ENCODE data around the gene BDKRB2.

Gene BDKRB2

GRCh38 chr14:96197969-96198368 is 6.7 kb upstream of the BDKRB2 start:
- no peak for TF ChIP-seq POLR2A (IDR thresholded peaks at IDR 0.05; ENCODE audit: low read length)
- TF ChIP-seq GATA1 (IDR thresholded peaks at IDR 0.05; ENCODE audit: low read depth, low read length): no peak
- no peak for DNase-seq

- TF ChIP-seq GATA1 (IDR thresholded peaks at IDR 0.05; ENCODE audit: low read depth, low read length) (no peak), POLR2A (IDR thresholded peaks at IDR 0.05; ENCODE audit: low read length) (no peak)
- no peak for DNase-seq
Observed at GRCh38 chr14:96198430-96199130, 6.1 kb upstream of the BDKRB2 start.

GRCh38 chr14:96201157-96201556 is 3.5 kb upstream of the BDKRB2 start:
- no peak for TF ChIP-seq GATA1 (IDR thresholded peaks at IDR 0.05; ENCODE audit: low read depth, low read length)
- no peak for TF ChIP-seq POLR2A (IDR thresholded peaks at IDR 0.05; ENCODE audit: low read length)
- no peak for DNase-seq

GRCh38 chr14:96201965-96202364 is 2.7 kb upstream of the BDKRB2 start:
- TF ChIP-seq GATA1 (IDR thresholded peaks at IDR 0.05; ENCODE audit: low read depth, low read length) (no peak), POLR2A (IDR thresholded peaks at IDR 0.05; ENCODE audit: low read length) (no peak)
- no peak for DNase-seq

GRCh38 chr14:96202441-96203094 is 2.1 kb upstream of the BDKRB2 start:
- TF ChIP-seq GATA1 (IDR thresholded peaks at IDR 0.05; ENCODE audit: low read depth, low read length): no peak
- TF ChIP-seq POLR2A (IDR thresholded peaks at IDR 0.05; ENCODE audit: low read length): no peak
- no peak for DNase-seq

GRCh38 chr14:96203116-96203515 is 1.5 kb upstream of the BDKRB2 start:
- TF ChIP-seq GATA1 (IDR thresholded peaks at IDR 0.05; ENCODE audit: low read depth, low read length) (no peak), POLR2A (IDR thresholded peaks at IDR 0.05; ENCODE audit: low read length) (no peak)
- DNase-seq: no peak

- DNase-seq: no peak
- TF ChIP-seq POLR2A (IDR thresholded peaks at IDR 0.05; ENCODE audit: low read length) (no peak), GATA1 (IDR thresholded peaks at IDR 0.05; ENCODE audit: low read depth, low read length) (no peak)
Observed at GRCh38 chr14:96203635-96204034, 1.0 kb upstream of the BDKRB2 start.

- TF ChIP-seq POLR2A (IDR thresholded peaks at IDR 0.05; ENCODE audit: low read length): no peak
- TF ChIP-seq GATA1 (IDR thresholded peaks at IDR 0.05; ENCODE audit: low read depth, low read length): no peak
- no peak for DNase-seq
Observed at GRCh38 chr14:96205059-96205977, 679 bp downstream of the BDKRB2 start.

GRCh38 chr14:96205978-96206360 is 1.3 kb downstream of the BDKRB2 start:
- no peak for TF ChIP-seq POLR2A (IDR thresholded peaks at IDR 0.05; ENCODE audit: low read length)
- TF ChIP-seq GATA1 (IDR thresholded peaks at IDR 0.05; ENCODE audit: low read depth, low read length): no peak

GRCh38 chr14:96206461-96206860 is 1.8 kb downstream of the BDKRB2 start:
- no peak for TF ChIP-seq POLR2A (IDR thresholded peaks at IDR 0.05; ENCODE audit: low read length)
- TF ChIP-seq GATA1 (IDR thresholded peaks at IDR 0.05; ENCODE audit: low read depth, low read length): no peak
- DNase-seq: no peak

More at GRCh38 chr14:96205978-96206360, 1.3 kb downstream of the BDKRB2 start:
- DNase-seq: no peak

- DNase-seq: no peak
Observed at GRCh38 chr14:96207686-96208085, 3.0 kb downstream of the BDKRB2 start.

GRCh38 chr14:96208739-96209138 is 4.1 kb downstream of the BDKRB2 start:
- TF ChIP-seq GATA1 (IDR thresholded peaks at IDR 0.05; ENCODE audit: low read depth, low read length): no peak
- TF ChIP-seq POLR2A (IDR thresholded peaks at IDR 0.05; ENCODE audit: low read length): no peak
- DNase-seq: no peak

More at GRCh38 chr14:96207686-96208085, 3.0 kb downstream of the BDKRB2 start:
- TF ChIP-seq GATA1 (IDR thresholded peaks at IDR 0.05; ENCODE audit: low read depth, low read length) (no peak), POLR2A (IDR thresholded peaks at IDR 0.05; ENCODE audit: low read length) (no peak)

GRCh38 chr14:96212140-96212539 is 7.5 kb downstream of the BDKRB2 start:
- TF ChIP-seq GATA1 (IDR thresholded peaks at IDR 0.05; ENCODE audit: low read depth, low read length): no peak
- no peak for TF ChIP-seq POLR2A (IDR thresholded peaks at IDR 0.05; ENCODE audit: low read length)
- DNase-seq: no peak

GRCh38 chr14:96212896-96213295 is 8.3 kb downstream of the BDKRB2 start:
- DNase-seq: no peak

More at GRCh38 chr14:96212896-96213295, 8.3 kb downstream of the BDKRB2 start:
- TF ChIP-seq POLR2A (IDR thresholded peaks at IDR 0.05; ENCODE audit: low read length) (no peak), GATA1 (IDR thresholded peaks at IDR 0.05; ENCODE audit: low read depth, low read length) (no peak)
